ENCODE results near the gene PMVK.
"Not testable (repeated sequence)": the region's sequence is repeated elsewhere in the genome, so short reads cannot be mapped to it uniquely, and the experiment has no call there.

PMVK gene

GRCh38 chr1:154936555-154937084, at the start of gene PMVK:
TSS of gene PMVK (minus strand) at chr1:154936719. CDS start at chr1:154936685, 34 bp downstream.
- H3K4me3 ChIP-seq (replicated peaks; ENCODE audit: low read depth, low read length), result peak within 1 kb of the TSS; percentile 56
- peak; percentile 27 for TF ChIP-seq CTCF (IDR thresholded peaks at IDR 0.05; ENCODE audit: low read depth, low read length, missing control alignments)
- DNase-seq (ENCODE audit: extremely low read depth, low read depth), result peak; percentile 87

GRCh38 chr1:154983776-154984466, 47.4 kb upstream of the PMVK start:
- H3K4me3 ChIP-seq (replicated peaks; ENCODE audit: low read depth, low read length), result peak overlapping the region; percentile 94
- DNase-seq (ENCODE audit: extremely low read depth, low read depth), result no peak
- TF ChIP-seq CTCF (IDR thresholded peaks at IDR 0.05; ENCODE audit: low read depth, low read length, missing control alignments), result no peak

- DNase-seq (ENCODE audit: extremely low read depth, low read depth), result peak; percentile 100
- no peak for TF ChIP-seq CTCF (IDR thresholded peaks at IDR 0.05; ENCODE audit: low read depth, low read length, missing control alignments)
- peak within 1 kb of the TSS; percentile 94 for H3K4me3 ChIP-seq (replicated peaks; ENCODE audit: low read depth, low read length)
Measured at GRCh38 chr1:154982897-154983648, 46.6 kb upstream of the PMVK start, which contains the start of gene FLAD1. TSS of gene FLAD1 (plus strand) at chr1:154983344. CDS start at chr1:154983695, 351 bp downstream.

- DNase-seq (ENCODE audit: extremely low read depth, low read depth), result no peak
- TF ChIP-seq CTCF (IDR thresholded peaks at IDR 0.05; ENCODE audit: low read depth, low read length, missing control alignments), result no peak
- H3K4me3 ChIP-seq (replicated peaks; ENCODE audit: low read depth, low read length), result peak overlapping the region; percentile 94
Measured at GRCh38 chr1:154982341-154982740, 45.8 kb upstream of the PMVK start.

- H3K4me3 ChIP-seq (replicated peaks; ENCODE audit: low read depth, low read length), result no peak overlapping the region
- DNase-seq (ENCODE audit: extremely low read depth, low read depth), result no peak
- TF ChIP-seq CTCF (IDR thresholded peaks at IDR 0.05; ENCODE audit: low read depth, low read length, missing control alignments), result no peak
Measured at GRCh38 chr1:154978360-154978759, 41.8 kb upstream of the PMVK start.

- H3K4me3 ChIP-seq (replicated peaks; ENCODE audit: low read depth, low read length); DNase-seq (ENCODE audit: extremely low read depth, low read depth): not testable (repeated sequence)
Measured at GRCh38 chr1:154977762-154978161, 41.2 kb upstream of the PMVK start.

GRCh38 chr1:154975409-154976059, 39.0 kb upstream of the PMVK start:
- H3K4me3 ChIP-seq (replicated peaks; ENCODE audit: low read depth, low read length), result peak overlapping the region; percentile 72
- TF ChIP-seq CTCF (IDR thresholded peaks at IDR 0.05; ENCODE audit: low read depth, low read length, missing control alignments), result no peak
- DNase-seq (ENCODE audit: extremely low read depth, low read depth), result no peak

Measured in HFF-Myc (cell line).